Measurements from ENCODE around the gene TCP11X1. TPM values are rescaled to one million over a fixed set of nuclear protein-coding genes. Genes with fewer than 3 reads are reported as not detected.
"Not testable (repeated sequence)": the region's sequence is repeated elsewhere in the genome, so short reads cannot be mapped to it uniquely, and the experiment has no call there.

TCP11X1 gene
- not detected for total RNA-seq
- polyA plus RNA-seq = not detected

DNA sequence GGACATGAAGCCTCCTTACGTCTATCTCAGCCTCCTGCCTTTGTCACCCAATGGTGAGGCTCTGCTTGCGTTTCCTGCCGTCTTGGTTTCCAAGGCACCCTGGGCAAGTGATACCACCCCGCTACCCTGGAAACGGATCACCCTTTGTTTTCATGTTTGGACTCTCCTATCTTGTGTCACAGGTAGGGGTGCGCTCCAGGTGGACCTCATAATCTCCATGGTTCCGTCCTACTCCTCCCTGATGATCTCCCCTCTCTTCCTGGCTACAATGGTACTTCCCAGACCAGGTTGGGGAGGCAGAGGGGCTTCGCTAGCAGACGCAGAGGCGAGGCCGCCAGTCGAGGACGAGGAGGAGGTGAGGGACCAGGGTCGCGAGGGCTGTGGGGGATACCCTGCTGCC, at the start of gene TCP11X1:
Gene TCP11X1, plus strand, starts transcription at position 316 of the 400 bp plus-strand sequence.
- DNase-seq; intact Hi-C loops (cut with DNase I); H3K9me3 ChIP-seq; H3K27me3 ChIP-seq; H3K4me3 ChIP-seq; H3K27ac ChIP-seq; H3K36me3 ChIP-seq; FAIRE-seq; H3K4me1 ChIP-seq: not testable (repeated sequence)
- WGBS, 2 donors = no CpG with 5 or more reads among the region's 15 CpGs
- ATAC-seq = peak in 2 of 4 donors; percentile 68 to 76

DNA sequence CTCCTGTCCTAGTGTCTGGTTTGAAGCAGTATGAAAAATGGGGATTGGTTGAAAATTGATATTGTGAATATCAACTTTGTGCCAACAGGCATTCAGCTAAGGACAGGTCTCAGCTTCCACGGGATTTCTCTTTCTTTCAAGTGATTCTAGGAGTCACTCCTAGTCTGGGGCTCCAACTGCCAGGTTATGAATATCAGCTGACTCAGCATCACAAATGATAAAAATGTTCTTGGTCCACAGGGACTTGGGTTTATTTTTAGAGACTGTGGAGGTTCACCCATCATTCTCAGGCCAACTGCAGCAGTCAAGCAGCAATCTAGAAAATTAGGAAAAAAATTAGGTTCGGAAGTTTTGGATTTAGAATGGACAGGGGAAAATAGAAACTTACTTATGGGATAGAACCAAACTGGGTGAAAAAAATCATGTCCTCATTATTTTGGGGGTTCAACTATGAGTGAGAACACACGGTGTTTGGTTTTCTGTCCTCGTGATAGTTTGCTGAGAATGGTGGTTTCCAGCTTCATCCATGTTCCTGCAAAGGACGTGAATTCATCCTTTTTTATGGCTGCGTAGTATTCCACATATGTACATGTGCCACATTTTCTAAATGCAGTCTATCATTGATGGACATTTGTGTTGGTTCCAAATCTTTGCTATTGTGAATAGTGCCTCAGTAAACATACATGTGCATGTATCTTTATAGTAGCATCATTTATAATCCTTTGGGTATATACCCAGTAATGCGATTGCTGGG, 29.0 kb upstream of the TCP11X1 start:
- no peak overlapping the region for H3K27ac ChIP-seq
- no peak for DNase-seq
- intact Hi-C loops (cut with DNase I) = no loop called here
- no peak for FAIRE-seq
- 58 to 72% methylated on average over 7 of the region's 7 CpGs for WGBS, 2 donors
- no peak for ATAC-seq
- H3K9me3 ChIP-seq = no peaks in the 10 kb centered on the region
- H3K4me3 ChIP-seq = no peak overlapping the region
- no peak for TF ChIP-seq CTCF (IDR thresholded peaks at IDR 0.05)
- H3K27me3 ChIP-seq = peaks cover 0 to 4% (median 0%) of the 10 kb centered on the region in 4 donors
- no peaks in the 10 kb centered on the region for H3K4me1 ChIP-seq
- no peaks in the 10 kb centered on the region for H3K36me3 ChIP-seq

DNA sequence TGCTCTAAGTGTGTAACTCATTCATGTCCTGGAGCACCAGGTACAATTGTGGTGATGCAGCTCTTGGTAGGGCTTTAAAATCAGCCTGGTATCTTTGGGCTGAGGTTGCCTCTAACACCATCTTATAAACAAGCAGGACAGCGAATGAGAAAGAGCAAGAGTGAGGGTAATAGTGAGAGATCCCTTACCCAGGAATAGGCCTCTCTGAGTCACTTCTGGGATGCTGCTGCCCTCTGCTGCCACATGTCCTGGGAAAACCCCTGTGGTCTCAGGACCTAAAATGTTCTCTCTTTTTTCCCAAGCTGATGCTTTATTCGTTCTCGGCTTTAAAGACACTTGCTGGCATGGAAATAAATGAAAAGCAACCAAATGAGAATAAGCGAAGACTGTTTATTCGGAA, 7.2 kb upstream of the TCP11X1 start:
- intact Hi-C loops (cut with DNase I); H3K27ac ChIP-seq; H3K27me3 ChIP-seq; H3K4me3 ChIP-seq; FAIRE-seq; DNase-seq; H3K36me3 ChIP-seq; H3K9me3 ChIP-seq; H3K4me1 ChIP-seq: not testable (repeated sequence)
- ATAC-seq = peak in 3 of 4 donors; percentile 70 to 79 (median 71)
- no CpG with 5 or more reads among the region's 5 CpGs for WGBS, 2 donors

- H3K4me1 ChIP-seq; H3K27ac ChIP-seq; H3K27me3 ChIP-seq; DNase-seq; H3K4me3 ChIP-seq; FAIRE-seq; H3K9me3 ChIP-seq; H3K36me3 ChIP-seq; intact Hi-C loops (cut with DNase I): not testable (repeated sequence)
- WGBS, 2 donors = no CpG with 5 or more reads among the region's 3 CpGs
- peak in 3 of 4 donors; percentile 45 to 65 (median 56) for ATAC-seq
Measured at GRCh38 chrX:102216497-102216896, 1.4 kb downstream of the TCP11X1 start.

DNA sequence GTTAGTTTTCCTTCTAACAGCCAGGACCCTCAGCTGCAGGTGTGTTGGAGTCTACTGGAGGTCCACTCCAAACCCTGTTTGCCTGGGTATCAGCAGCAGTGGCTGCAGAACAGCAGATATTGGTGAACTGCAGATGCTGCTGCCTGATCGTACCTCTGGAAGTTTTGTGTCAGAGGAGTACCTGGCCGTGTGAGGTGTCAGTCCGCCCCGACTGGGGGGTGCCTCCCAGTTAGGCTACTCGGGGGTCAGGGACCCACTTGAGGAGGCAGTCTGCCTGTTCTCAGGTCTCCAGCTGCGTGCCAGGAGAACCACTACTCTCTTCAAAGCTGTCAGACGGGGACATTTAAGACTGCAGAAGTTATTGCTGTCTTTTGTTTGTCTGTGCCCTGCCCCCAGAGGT, 20.6 kb downstream of the TCP11X1 start:
- peak in 3 of 6 donors; percentile 0 to 20 (median 4) for DNase-seq
- intact Hi-C loops (cut with DNase I); H3K9me3 ChIP-seq; H3K27me3 ChIP-seq; H3K4me1 ChIP-seq; H3K36me3 ChIP-seq; ATAC-seq; H3K27ac ChIP-seq; H3K4me3 ChIP-seq; FAIRE-seq: not testable (repeated sequence)
- WGBS, 2 donors = 63 to 64% methylated on average over 5 of the region's 7 CpGs

DNA sequence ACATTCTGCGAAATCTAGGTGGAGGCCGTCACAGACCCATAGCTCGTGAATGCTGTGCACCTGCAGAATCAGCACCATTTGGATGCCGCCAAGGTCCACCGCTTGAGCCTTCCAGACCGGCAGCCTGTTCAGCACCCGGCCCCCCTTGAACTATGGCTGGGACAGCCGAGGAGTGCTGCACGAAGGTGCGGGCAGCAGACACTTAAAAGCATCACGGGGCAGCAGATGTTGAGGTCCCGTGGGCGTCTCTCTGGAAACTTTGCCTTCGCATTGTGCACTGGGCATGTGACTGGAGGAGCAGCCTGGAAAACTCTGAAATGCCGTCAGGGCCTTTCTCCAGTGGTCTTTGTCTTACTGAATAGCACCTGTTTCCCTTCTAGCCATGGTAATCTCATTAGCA, 25.2 kb downstream of the TCP11X1 start:
- WGBS, 2 donors = 61 to 65% methylated on average over 9 of the region's 15 CpGs
- H3K36me3 ChIP-seq; intact Hi-C loops (cut with DNase I); FAIRE-seq; H3K4me3 ChIP-seq; H3K4me1 ChIP-seq; H3K9me3 ChIP-seq; H3K27ac ChIP-seq; H3K27me3 ChIP-seq; ATAC-seq: not testable (repeated sequence)
- peak in 3 of 6 donors; percentile 5 to 24 (median 12) for DNase-seq

DNA sequence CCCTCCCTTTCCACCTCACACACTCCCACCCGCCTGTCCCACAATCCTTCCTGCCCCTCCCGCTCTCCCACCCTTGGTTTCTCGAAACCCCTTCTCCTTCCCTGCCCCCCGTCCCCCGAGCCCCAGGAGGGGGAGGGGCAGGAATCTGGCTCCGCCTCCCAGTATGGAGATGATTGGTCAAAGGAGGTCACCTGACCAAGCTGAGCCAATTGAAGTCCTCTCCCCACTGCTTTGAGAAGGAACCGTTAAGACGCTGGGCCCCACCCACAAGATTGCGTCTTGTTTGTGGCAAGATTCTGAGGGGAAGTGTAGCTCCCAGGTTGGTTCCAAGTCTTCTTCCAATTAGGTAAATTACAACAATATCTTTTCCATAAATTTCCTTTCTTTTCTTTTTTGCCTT, 31.8 kb downstream of the TCP11X1 start, which contains the start of gene NXF2:
Gene NXF2, plus strand, starts transcription at position 275 of the 400 bp plus-strand sequence. CDS start 59,912 bp downstream, outside the sequence.
- H3K27me3 ChIP-seq; H3K9me3 ChIP-seq; H3K36me3 ChIP-seq; H3K4me1 ChIP-seq; ATAC-seq; intact Hi-C loops (cut with DNase I); H3K27ac ChIP-seq; DNase-seq; H3K4me3 ChIP-seq; FAIRE-seq: not testable (repeated sequence)
- WGBS, 2 donors = no CpG with 5 or more reads among the region's 9 CpGs

DNA sequence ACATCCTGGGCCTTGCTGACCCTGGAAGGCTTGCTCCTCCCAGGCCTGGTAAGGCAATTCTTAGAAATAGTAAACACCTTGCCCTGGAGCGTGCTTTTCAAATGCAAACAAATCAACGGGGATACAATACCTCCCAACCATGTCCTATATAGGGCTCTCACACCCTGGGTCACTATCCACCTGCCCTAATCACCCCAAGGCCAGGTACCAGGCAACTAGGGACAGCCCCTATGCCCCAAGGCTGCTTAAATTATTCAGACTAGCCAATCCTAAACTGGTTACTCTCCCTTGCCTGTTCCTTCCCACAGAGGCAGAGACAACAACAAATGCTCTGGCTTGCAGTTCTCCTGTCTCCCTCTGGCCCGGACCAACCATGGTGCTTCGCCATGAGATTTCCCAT, 57.1 kb downstream of the TCP11X1 start:
- H3K4me1 ChIP-seq; H3K27me3 ChIP-seq; H3K27ac ChIP-seq; H3K36me3 ChIP-seq; DNase-seq; FAIRE-seq; H3K4me3 ChIP-seq; ATAC-seq; H3K9me3 ChIP-seq; intact Hi-C loops (cut with DNase I): not testable (repeated sequence)
- WGBS, 2 donors = no CpG with 5 or more reads among the region's 4 CpGs

Other genes with a start within 250 kb of the TCP11X1 start
- 1 to 10 TPM in 4 of 6 donors, under 1 TPM in 2; 0.37 to 2.3 (median 1.4) TPM for gene TCEAL2, start 89.6 kb upstream of the TCP11X1 start, total RNA-seq
- gene TCEAL2, start 89.6 kb upstream of the TCP11X1 start, polyA plus RNA-seq = 10 to 100 TPM in 1 of 2 donors, 1 to 10 TPM in 1; 7.4 to 24.2 TPM
- gene TCEAL6, start 72.8 kb upstream of the TCP11X1 start, total RNA-seq = under 1 TPM in 1 of 6 donors, not detected in 5; 0.14 TPM
- gene TCEAL6, start 72.8 kb upstream of the TCP11X1 start, polyA plus RNA-seq = 1 to 10 TPM in 1 of 2 donors, under 1 TPM in 1; 0.49 to 2.2 TPM
- 10 to 100 TPM in 3 of 6 donors, 1 to 10 TPM in 3; 7.8 to 15.4 (median 9.5) TPM for gene BEX5, start 59.3 kb upstream of the TCP11X1 start, total RNA-seq
- gene BEX5, start 59.3 kb upstream of the TCP11X1 start, polyA plus RNA-seq = 10 to 100 TPM in 1 of 2 donors, 1 to 10 TPM in 1; 9.5 to 35.8 TPM
- not detected for gene NXF2, start 31.9 kb downstream of the TCP11X1 start, total RNA-seq
- under 1 TPM in 1 of 2 donors, not detected in 1; 0.11 TPM for gene NXF2, start 31.9 kb downstream of the TCP11X1 start, polyA plus RNA-seq
- gene NXF2B, start 224.7 kb downstream of the TCP11X1 start, total RNA-seq = not detected
- gene NXF2B, start 224.7 kb downstream of the TCP11X1 start, polyA plus RNA-seq = 1 to 10 TPM in 1 of 2 donors, under 1 TPM in 1; 0.23 to 2.0 TPM